ENCODE measurements around the gene PTH2R.
"Not testable (repeated sequence)": the region's sequence is repeated elsewhere in the genome, so short reads cannot be mapped to it uniquely, and the experiment has no call there.

The PTH2R gene

DNA sequence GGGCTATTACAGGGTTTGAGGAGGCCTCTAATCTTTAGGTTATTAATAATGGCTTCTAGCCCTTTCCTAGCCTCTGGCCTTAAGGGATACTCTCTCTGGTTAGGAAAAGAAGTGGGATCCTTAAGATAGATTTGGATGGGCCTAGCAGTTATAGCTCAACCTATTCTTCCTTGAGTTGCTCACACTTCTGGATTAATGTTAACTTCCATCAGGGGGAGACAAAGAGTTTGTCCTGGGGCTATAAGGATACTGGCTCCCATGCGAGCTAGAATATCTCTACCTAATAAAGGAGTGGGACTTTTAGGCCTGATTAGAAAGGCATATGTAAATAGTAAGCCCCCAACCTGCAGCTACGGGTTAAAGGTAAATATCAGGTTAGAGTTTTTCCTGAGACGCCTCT lies 14.3 kb upstream of the PTH2R start:
- TF ChIP-seq, protein P1, sequence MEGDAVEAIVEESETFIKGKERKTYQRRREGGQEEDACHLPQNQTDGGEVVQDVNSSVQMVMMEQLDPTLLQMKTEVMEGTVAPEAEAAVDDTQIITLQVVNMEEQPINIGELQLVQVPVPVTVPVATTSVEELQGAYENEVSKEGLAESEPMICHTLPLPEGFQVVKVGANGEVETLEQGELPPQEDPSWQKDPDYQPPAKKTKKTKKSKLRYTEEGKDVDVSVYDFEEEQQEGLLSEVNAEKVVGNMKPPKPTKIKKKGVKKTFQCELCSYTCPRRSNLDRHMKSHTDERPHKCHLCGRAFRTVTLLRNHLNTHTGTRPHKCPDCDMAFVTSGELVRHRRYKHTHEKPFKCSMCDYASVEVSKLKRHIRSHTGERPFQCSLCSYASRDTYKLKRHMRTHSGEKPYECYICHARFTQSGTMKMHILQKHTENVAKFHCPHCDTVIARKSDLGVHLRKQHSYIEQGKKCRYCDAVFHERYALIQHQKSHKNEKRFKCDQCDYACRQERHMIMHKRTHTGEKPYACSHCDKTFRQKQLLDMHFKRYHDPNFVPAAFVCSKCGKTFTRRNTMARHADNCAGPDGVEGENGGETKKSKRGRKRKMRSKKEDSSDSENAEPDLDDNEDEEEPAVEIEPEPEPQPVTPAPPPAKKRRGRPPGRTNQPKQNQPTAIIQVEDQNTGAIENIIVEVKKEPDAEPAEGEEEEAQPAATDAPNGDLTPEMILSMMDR (IDR thresholded peaks at IDR 0.05; ENCODE audit: insufficient read depth, low read depth, low read length, missing control alignments) = no peak
- no peak overlapping the region for H3K4me3 ChIP-seq (ENCODE audit: low read depth, low read length)
- DNase-seq (ENCODE audit: low read depth) = no peak

DNA sequence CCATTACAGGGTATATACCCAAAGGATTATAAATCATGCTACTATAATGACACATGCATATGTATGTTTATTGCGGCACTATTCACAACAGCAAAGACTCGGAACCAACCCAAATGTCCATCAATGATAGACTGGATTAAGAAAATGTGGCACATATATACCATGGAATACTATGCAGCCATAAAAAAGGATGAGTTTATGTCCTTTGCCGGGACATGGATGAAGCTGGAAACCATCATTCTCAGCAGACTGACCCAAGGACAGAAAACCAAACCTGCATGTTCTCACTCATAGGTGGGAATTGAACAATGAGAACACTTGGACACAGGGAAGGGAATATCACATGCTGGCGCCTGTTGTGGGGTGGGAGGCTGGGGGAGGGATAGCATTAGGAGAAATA lies 9.8 kb upstream of the PTH2R start:
- H3K4me3 ChIP-seq (ENCODE audit: low read depth, low read length); DNase-seq (ENCODE audit: low read depth): not testable (repeated sequence)

DNA sequence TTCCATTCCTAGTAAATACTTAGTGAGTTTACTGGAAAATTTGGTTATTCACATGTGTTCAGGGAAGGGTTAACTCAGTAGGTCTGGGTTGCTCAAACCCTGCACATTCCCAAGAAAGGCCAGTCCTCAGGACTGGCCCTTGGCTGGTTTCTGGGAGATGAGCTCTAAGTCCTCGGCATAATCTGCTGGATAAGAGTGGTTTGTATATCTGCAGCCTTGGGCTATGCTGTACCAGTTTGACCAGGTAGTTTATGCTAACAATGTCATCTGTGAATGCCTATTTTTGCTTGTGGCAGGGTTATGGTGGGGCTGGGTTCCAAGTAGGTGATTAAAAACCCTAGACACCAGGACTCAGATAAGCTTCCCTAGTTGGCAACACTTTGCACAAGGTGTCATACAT lies 7.4 kb upstream of the PTH2R start:
- TF ChIP-seq, protein P1 (IDR thresholded peaks at IDR 0.05; ENCODE audit: insufficient read depth, low read depth, low read length, missing control alignments) = no peak
- H3K4me3 ChIP-seq (ENCODE audit: low read depth, low read length) = no peak overlapping the region
- DNase-seq (ENCODE audit: low read depth) = no peak

DNA sequence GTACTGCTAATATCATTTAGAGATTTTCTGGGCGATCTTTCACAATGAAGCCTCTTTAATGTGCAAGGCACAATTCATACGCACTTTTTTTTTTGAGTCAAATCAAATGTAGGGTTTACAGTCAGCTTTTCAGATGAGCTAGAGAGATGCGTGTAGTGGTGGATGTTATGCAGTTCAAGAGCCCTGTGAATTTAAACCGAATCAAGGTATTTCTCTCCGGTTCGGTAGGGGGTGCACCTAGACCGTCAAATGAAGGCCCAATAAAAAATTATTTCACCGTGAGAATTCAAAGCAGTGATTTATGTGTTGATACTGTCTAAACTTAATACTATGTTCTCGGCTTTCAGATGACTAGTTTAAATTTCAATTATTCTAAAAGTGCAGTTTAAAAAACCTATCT lies 1.1 kb downstream of the PTH2R start:
- H3K4me3 ChIP-seq (ENCODE audit: low read depth, low read length) = no peak overlapping the region
- TF ChIP-seq, protein P1 (IDR thresholded peaks at IDR 0.05; ENCODE audit: insufficient read depth, low read depth, low read length, missing control alignments) = peak; percentile 32
- DNase-seq (ENCODE audit: low read depth) = peak; percentile 27

DNA sequence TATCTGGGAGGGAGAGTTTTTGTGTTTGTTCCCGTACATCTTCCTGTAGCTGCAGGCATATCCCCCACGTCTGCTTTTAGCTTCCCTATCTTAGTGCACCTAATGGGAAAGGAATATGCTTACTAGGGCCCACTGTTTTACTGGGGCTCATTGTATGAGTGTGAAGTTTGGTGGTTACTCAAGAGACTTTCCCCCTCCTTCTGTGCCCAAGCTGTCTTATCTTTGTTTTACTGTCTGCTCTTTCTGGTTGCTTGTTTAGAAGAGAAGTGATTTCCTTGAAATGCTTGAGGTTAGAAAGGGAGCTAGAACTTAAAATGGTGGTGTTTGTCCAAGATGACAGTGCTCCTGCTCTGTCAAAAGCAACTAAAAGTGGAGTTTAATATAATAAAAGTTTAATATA lies 7.3 kb downstream of the PTH2R start:
- no peak for DNase-seq (ENCODE audit: low read depth)
- H3K4me3 ChIP-seq (ENCODE audit: low read depth, low read length) = no peak overlapping the region
- TF ChIP-seq, protein P1 (IDR thresholded peaks at IDR 0.05; ENCODE audit: insufficient read depth, low read depth, low read length, missing control alignments) = no peak

DNA sequence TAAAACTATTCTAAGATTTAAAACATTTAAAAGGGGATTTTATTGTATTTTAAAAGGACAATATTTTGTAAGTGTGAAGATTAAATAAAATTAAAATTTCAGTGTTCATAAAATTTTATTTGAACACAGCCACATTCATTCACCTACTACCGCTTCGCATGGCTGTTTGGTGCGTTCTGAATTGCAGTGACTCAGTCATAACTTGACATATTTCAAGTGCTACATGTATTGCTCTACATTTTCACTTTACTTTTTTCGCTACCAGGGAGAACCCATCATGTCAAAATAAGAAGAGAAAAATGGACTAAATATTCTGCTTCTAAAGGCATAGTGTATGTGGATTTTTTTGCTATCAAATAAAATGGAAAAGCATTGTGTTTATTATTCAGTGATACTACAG lies 8.7 kb downstream of the PTH2R start:
- H3K4me3 ChIP-seq (ENCODE audit: low read depth, low read length) = no peak overlapping the region
- DNase-seq (ENCODE audit: low read depth) = peak; percentile 45
- TF ChIP-seq, protein P1 (IDR thresholded peaks at IDR 0.05; ENCODE audit: insufficient read depth, low read depth, low read length, missing control alignments) = no peak

DNA sequence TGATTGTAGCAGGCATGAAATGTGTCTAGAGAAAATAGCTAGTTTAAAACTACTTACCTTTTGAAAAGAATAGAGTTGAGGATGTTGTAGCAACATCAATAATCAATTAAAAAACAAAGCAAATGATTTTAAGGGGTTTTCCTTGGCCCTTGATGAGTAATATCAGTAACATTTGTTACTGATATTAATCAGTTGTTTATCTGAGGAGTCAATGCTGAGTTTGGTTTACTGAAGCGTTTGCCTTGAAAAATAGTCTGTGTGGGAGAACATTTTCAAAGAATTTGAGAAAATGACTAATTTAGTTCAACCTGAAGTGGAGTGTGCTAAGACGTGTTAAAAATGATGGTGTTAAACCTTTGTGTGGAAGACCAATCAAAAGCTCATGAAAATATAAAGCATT lies 9.3 kb downstream of the PTH2R start:
- TF ChIP-seq, protein P1 (IDR thresholded peaks at IDR 0.05; ENCODE audit: insufficient read depth, low read depth, low read length, missing control alignments) = no peak
- peak; percentile 54 for DNase-seq (ENCODE audit: low read depth)
- no peak overlapping the region for H3K4me3 ChIP-seq (ENCODE audit: low read depth, low read length)
